Upper lobe of left lung (tissue), 6 donors: ENCODE data around the gene OAS1. TPM values are rescaled to one million over a fixed set of nuclear protein-coding genes. Genes with fewer than 3 reads are reported as not detected.

Experiments used
- ATAC-seq, 2 donors: fragments of 200-7000 bp; cut with Tn5 transposase; one replicate each; pipeline ENCODE4 v1.9.1; 2022; ENCODE audit warnings: mild to moderate bottlenecking in 2 of 2, moderate library complexity in 2 of 2; ENCODE audit not compliant: low FRiP score in 2 of 2
- DNase-seq, 2 donors: peaks; one replicate each; pipeline ENCODE4 v3.0.0-alpha.2; 2019 to 2020
- H3K27ac ChIP-seq, 4 donors: fragments of 200-600 bp; sonication (generic); one replicate each; pipeline ENCODE4 v1.5.1; 2016 to 2019
- H3K27me3 ChIP-seq, 4 donors: fragments of 200-600 bp; sonication (generic); one replicate each; pipeline ENCODE4 v1.5.1; 2017 to 2019
- H3K36me3 ChIP-seq, 4 donors: fragments of 200-600 bp; sonication (generic); one replicate each; pipeline ENCODE4 v1.5.1; 2016 to 2019
- H3K4me1 ChIP-seq, 4 donors: fragments of 200-600 bp; sonication (generic); one replicate each; pipeline ENCODE4 v1.5.1; 2018 to 2019
- H3K4me3 ChIP-seq, 4 donors: fragments of 200-600 bp; sonication (generic); one replicate each; pipeline ENCODE4 v1.5.1; 2017 to 2019; ENCODE audit warnings: mild to moderate bottlenecking in 2 of 4, moderate library complexity in 1 of 4
- H3K9me3 ChIP-seq, 4 donors: fragments of 200-600 bp; sonication (generic); one replicate each; pipeline ENCODE4 v1.5.1; 2018 to 2019
- EP300 ChIP-seq, 4 donors: sonication (generic); formaldehyde crosslinking; IDR thresholded peaks; one replicate each; pipeline ENCODE4 v1.5.1; 2017; ENCODE audit warnings: antibody characterized with exemption in 4 of 4, control low read depth in 2 of 4
- POLR2A ChIP-seq, 4 donors: fragments of 450-650 bp; IDR thresholded peaks; one replicate each; pipeline ENCODE4 v1.5.1; 2016 to 2017; ENCODE audit warnings: antibody characterized with exemption in 4 of 4, mild to moderate bottlenecking in 2 of 4
- POLR2AphosphoS5 ChIP-seq, 2 donors: sonication (generic); formaldehyde crosslinking; IDR thresholded peaks; one replicate each; pipeline ENCODE4 v1.5.1; 2017; ENCODE audit warnings: antibody characterized with exemption in 2 of 2
- WGBS, 2 donors: methylation state at CpG; one replicate each; pipeline ENCODE4 v1.1.5; 2017 to 2018; 5-methylcytosine and 5-hydroxymethylcytosine counted together
- total RNA-seq, 6 donors: library from RNA; depleted of rRNA in 4 of 6; stranded (reverse); fragments of >200 nt in 4 of 6; gene quantifications; one replicate each; pipeline versions ENCODE4 v1.1.0 to v1.2.1, GENCODE V29; 2016 to 2021
- TF ChIP-seq, protein P1 (sequence below), 6 experiments: fragments of 450-650 bp in 4 of 6; fragments of 200-600 bp in 2 of 6; sonication (generic) in 2 of 6; IDR thresholded peaks; one replicate each; pipeline ENCODE4 v1.5.1; 2016 to 2019; ENCODE audit warnings: antibody characterized with exemption in 6 of 6
- donor health status: DM: no; HTN: no; CAD: no; lungs with moderate emphysema.
- donor health status: DM: no; HTN: yes; CAD: no; lungs with severe emphysema.

OAS1 gene
- total RNA-seq, 6 donors from 2014 or later, result 20.1 to 70.6 (median 44.0) TPM

DNA sequence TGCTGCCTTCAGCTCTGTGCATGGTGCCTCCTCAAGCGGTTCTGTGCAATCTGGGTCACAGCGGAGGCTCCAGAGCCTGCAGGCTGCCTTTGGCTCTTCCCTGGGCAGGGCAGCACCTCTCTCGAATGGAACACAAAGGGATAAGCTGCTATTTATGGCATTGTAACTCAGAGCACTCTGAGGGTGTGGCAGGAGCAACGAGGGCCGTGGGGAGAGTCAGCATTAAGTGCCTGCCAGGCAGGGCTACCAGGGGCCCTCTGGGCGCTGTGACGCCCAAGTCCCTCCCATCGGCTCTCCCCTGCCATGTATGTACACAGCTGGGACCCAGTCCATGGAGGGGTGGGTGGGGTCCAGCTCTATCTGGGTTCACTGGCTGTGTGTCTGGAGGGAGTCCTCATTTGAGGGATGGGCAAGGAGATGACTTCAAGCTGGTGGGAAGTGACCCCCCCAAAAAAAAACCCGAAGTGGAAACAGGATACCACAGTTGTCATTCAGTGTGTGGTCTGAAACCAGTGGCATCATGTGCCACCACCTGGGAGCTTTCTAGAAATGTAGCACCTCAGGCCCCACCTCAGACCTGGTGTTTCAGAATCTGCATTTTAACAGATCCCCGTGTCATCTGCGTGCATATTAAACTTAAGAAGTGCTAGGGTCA, 44.0 kb upstream of the OAS1 start:
- Histone ChIP-seq H3K4me1 (no peaks in the 10 kb centered on the region), H3K9me3 (no peaks in the 10 kb centered on the region), H3K27me3 (no peaks in the 10 kb centered on the region), H3K36me3 (no peaks in the 10 kb centered on the region), H3K4me3 (no peak overlapping the region), H3K27ac (no peak overlapping the region)
- TF ChIP-seq, protein P1, sequence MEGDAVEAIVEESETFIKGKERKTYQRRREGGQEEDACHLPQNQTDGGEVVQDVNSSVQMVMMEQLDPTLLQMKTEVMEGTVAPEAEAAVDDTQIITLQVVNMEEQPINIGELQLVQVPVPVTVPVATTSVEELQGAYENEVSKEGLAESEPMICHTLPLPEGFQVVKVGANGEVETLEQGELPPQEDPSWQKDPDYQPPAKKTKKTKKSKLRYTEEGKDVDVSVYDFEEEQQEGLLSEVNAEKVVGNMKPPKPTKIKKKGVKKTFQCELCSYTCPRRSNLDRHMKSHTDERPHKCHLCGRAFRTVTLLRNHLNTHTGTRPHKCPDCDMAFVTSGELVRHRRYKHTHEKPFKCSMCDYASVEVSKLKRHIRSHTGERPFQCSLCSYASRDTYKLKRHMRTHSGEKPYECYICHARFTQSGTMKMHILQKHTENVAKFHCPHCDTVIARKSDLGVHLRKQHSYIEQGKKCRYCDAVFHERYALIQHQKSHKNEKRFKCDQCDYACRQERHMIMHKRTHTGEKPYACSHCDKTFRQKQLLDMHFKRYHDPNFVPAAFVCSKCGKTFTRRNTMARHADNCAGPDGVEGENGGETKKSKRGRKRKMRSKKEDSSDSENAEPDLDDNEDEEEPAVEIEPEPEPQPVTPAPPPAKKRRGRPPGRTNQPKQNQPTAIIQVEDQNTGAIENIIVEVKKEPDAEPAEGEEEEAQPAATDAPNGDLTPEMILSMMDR (IDR thresholded peaks at IDR 0.05), result no peak
- TF ChIP-seq POLR2AphosphoS5 (IDR thresholded peaks at IDR 0.05), result no peak
- no peak for TF ChIP-seq EP300 (IDR thresholded peaks at IDR 0.05)
- no peak for TF ChIP-seq POLR2A (IDR thresholded peaks at IDR 0.05)
- WGBS, 2 donors, result 66 to 70% methylated on average over 7 to 10 of the region's 11 CpGs
- ATAC-seq (no peak), DNase-seq (peak in 1 of 2 donors; percentile 32)

DNA sequence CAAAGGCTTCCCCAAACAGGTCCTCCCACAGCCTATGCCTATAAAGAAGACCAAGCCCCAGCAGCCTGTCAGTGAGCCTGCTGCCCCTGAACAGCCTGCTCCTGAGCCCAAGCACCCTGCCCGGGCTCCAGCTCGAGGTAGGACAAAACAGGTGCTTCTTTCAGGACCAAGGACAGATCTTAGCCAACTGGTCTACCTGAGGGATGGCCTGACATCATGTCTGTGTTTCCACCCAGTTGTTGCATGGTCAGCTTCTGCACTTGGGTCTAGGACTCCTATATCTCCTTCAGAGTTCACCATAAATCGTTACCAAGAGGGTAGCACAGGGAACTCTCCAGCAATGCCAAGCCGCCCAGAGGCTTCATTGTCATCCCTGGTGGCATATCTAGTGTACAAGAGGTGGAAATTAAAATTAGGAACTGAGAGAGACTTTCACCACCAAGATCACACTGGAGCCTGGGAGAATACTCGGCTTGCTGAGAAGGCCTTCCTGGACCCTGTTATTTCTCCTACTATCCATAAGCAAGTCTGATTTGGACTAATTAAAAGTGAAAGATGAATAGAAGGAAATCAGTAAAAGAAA, 38.2 kb upstream of the OAS1 start:
- TF ChIP-seq EP300 (IDR thresholded peaks at IDR 0.05) (no peak), POLR2A (IDR thresholded peaks at IDR 0.05) (no peak), POLR2AphosphoS5 (IDR thresholded peaks at IDR 0.05) (no peak)
- TF ChIP-seq, protein P1 (IDR thresholded peaks at IDR 0.05), result no peak
- H3K9me3 ChIP-seq, result no peaks in the 10 kb centered on the region
- H3K36me3 ChIP-seq, result no peaks in the 10 kb centered on the region
- no peak overlapping the region for H3K4me3 ChIP-seq
- ATAC-seq (no peak), DNase-seq (no peak)
- H3K27me3 ChIP-seq, result no peaks in the 10 kb centered on the region
- no peak overlapping the region for H3K27ac ChIP-seq
- no peaks in the 10 kb centered on the region for H3K4me1 ChIP-seq
- WGBS, 2 donors, result 68 to 73% methylated on average over 5 of the region's 5 CpGs

DNA sequence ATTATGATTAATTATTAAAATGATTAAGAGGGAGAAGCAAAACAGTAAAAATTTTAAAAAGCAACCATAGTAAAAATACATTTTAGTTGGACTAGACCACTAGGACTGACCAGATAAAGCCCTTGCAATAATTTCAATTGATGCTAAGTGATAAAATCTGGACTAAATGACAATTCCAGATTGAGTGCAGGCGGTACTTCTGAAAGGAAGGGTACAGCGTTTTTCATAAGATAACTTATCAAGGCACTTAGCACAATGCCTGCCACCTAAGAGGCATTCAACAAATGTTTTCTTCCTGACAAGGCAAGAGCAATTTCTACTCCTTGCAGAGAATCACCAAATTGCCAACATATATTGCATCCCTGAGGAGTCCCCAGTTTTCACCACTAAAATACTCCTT, 37.7 kb upstream of the OAS1 start:
- WGBS, 2 donors, result 73 to 82% methylated on average over 2 of the region's 2 CpGs
- no peak for DNase-seq
- no peak for ATAC-seq

DNA sequence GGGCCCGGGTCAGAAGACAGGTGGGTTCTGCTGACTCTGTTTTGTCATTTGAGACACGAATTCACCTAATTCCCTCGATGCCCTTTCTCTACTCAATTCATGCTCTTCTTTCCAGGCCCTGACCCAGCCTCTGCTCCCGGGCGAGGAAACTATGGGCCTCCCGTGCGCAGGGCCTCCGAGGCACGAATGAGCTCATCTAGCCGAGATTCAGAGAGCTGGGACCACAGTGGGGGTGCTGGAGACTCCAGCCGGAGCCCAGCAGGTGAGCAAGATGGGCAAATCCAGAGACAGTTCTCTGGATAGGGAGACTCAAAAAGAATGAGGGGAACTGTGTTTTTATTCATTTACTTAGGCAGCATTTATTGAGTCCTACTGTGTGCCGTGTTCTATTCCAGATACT, 37.0 kb upstream of the OAS1 start:
- peak in 1 of 2 donors; percentile 30 for DNase-seq
- Histone ChIP-seq H3K27me3 (no peaks in the 10 kb centered on the region), H3K4me3 (no peak overlapping the region)

More for the DNA sequence above, 37.7 kb upstream of the OAS1 start:
- H3K27ac ChIP-seq, result no peak overlapping the region
- H3K27me3 ChIP-seq, result no peaks in the 10 kb centered on the region
- no peak for TF ChIP-seq POLR2A (IDR thresholded peaks at IDR 0.05)
- TF ChIP-seq POLR2AphosphoS5 (IDR thresholded peaks at IDR 0.05), result no peak
- TF ChIP-seq, protein P1 (IDR thresholded peaks at IDR 0.05), result no peak
- no peak for TF ChIP-seq EP300 (IDR thresholded peaks at IDR 0.05)
- no peak overlapping the region for H3K4me3 ChIP-seq
- H3K36me3 ChIP-seq, result no peaks in the 10 kb centered on the region
- no peaks in the 10 kb centered on the region for H3K4me1 ChIP-seq
- H3K9me3 ChIP-seq, result no peaks in the 10 kb centered on the region

More for the DNA sequence above, 37.0 kb upstream of the OAS1 start:
- Histone ChIP-seq H3K9me3 (no peaks in the 10 kb centered on the region), H3K27ac (no peak overlapping the region), H3K4me1 (no peaks in the 10 kb centered on the region), H3K36me3 (no peaks in the 10 kb centered on the region)
- WGBS, 2 donors, result 80 to 86% methylated on average over 12 of the region's 12 CpGs
- TF ChIP-seq EP300 (IDR thresholded peaks at IDR 0.05) (no peak), POLR2AphosphoS5 (IDR thresholded peaks at IDR 0.05) (no peak), POLR2A (IDR thresholded peaks at IDR 0.05) (no peak)
- TF ChIP-seq, protein P1 (IDR thresholded peaks at IDR 0.05), result no peak
- no peak for ATAC-seq
